Neural cell (in vitro differentiated cells): ENCODE results near the gene COMP.

Experiments
- EP300 ChIP-seq: fragments of 450-650 bp; conservative IDR thresholded peaks from 2 replicates; pipeline ENCODE4 v1.6.1; 2014; ENCODE audit warnings: antibody characterized with exemption, mild to moderate bottlenecking, moderate library complexity; ENCODE audit not compliant: poor library complexity, severe bottlenecking
- POLR2AphosphoS5 ChIP-seq: IDR thresholded peaks from 2 replicates; pipeline ENCODE4 v1.6.1; 2012
- SMC3 ChIP-seq: fragments of 450-650 bp; conservative IDR thresholded peaks from 2 replicates; pipeline ENCODE4 v1.6.1; 2014; ENCODE audit warnings: antibody characterized with exemption, mild to moderate bottlenecking, moderate library complexity; ENCODE audit not compliant: poor library complexity
- TF ChIP-seq, protein P1 (sequence below): fragments of 450-650 bp; IDR thresholded peaks from 2 replicates; pipeline ENCODE4 v1.5.1; 2014; ENCODE audit warnings: antibody characterized with exemption, mild to moderate bottlenecking, moderate library complexity; ENCODE audit not compliant: poor library complexity, severe bottlenecking

DNA sequence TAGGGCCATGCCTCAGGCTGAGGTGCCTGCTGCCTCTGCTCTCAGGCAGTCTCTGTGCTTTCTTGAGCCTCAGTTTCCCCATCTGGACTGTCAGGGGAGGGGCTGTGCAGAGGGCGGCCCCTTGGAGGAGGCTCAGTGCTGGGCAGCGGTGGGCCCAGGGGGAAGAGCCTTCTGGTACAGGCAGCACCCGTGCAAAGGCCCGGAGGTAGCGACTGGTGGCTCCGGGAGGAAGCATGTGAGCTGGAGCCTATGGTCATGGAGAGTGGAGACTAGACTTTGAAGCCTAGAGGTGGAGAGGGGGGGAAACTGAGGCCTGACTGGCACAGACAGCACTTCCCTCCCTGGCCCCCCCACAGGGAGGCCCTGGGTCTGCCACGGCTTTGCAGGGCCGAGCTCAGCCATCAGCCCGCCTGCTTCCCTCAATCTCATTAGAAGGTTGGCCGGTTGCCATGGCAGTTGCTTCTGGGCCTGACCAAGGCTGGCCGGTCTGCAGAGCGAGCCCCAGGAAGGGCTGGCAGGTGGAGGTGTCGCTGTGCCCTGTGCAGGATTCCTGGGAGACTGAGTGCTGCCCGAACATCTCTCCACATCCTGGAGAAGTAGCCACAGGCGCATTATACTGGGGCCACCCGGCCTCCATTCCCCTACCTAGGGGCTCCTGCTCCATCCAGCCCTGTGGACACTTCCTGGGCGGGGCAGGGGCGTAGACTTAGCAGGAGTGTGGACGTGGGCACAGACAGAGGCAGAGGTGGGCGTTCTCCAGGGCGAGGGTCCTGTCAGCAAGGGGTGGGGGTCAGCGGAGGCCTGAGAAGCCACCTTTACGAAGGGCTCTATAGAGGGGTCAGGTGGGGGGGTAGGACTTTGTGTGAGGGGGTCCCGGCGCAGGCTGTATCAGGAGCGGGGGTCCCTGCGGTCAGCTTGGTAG is 54.4 kb downstream of the COMP start:
- TF ChIP-seq, protein P1, sequence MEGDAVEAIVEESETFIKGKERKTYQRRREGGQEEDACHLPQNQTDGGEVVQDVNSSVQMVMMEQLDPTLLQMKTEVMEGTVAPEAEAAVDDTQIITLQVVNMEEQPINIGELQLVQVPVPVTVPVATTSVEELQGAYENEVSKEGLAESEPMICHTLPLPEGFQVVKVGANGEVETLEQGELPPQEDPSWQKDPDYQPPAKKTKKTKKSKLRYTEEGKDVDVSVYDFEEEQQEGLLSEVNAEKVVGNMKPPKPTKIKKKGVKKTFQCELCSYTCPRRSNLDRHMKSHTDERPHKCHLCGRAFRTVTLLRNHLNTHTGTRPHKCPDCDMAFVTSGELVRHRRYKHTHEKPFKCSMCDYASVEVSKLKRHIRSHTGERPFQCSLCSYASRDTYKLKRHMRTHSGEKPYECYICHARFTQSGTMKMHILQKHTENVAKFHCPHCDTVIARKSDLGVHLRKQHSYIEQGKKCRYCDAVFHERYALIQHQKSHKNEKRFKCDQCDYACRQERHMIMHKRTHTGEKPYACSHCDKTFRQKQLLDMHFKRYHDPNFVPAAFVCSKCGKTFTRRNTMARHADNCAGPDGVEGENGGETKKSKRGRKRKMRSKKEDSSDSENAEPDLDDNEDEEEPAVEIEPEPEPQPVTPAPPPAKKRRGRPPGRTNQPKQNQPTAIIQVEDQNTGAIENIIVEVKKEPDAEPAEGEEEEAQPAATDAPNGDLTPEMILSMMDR, result no peak
- TF ChIP-seq EP300 (no peak), SMC3 (no peak), POLR2AphosphoS5 (no peak)
